Astrocyte (in vitro differentiated cells and primary cell): ENCODE results near the gene CDCA5.

Experiments
- CTCF ChIP-seq: IDR thresholded peaks from 2 replicates; pipeline ENCODE4 v1.5.1; 2011; ENCODE audit warnings: low read depth, mild to moderate bottlenecking, inconsistent platforms, low read length, moderate library complexity; ENCODE audit not compliant: insufficient read depth
- EZH2 ChIP-seq: IDR thresholded peaks from 2 replicates; pipeline ENCODE4 v1.6.1; 2012; ENCODE audit warnings: mild to moderate bottlenecking, low read length, inconsistent platforms; ENCODE audit not compliant: insufficient read depth

GRCh38 chr11:65103476-65103875, 19.6 kb upstream of the CDCA5 start:
- TF ChIP-seq CTCF (no peak), EZH2 (no peak)
